HG03108 (cell line): Measurements from ENCODE around the gene SPRED1.

Source experiments
- ATAC-seq: cut with Tn5 transposase; IDR thresholded peaks from one replicate; pipeline ENCODE4 v1.9.1; 2021; ENCODE audit warnings: moderate library complexity; ENCODE audit not compliant: unreplicated experiment

Gene SPRED1

GRCh38 chr15:38252481-38253350 lies at the start of gene SPRED1:
Gene SPRED1, plus strand, starts transcription at chr15:38252836. Its CDS starts 350 bp downstream, at chr15:38253186.
- peak; percentile 20 for ATAC-seq

GRCh38 chr15:38205526-38206272 lies 46.9 kb upstream of the SPRED1 start:
- no peak for ATAC-seq

GRCh38 chr15:38207621-38208020 lies 45.0 kb upstream of the SPRED1 start:
- ATAC-seq, result no peak

- no peak for ATAC-seq
Measured at GRCh38 chr15:38208206-38208605, 44.4 kb upstream of the SPRED1 start.

- no peak for ATAC-seq
Measured at GRCh38 chr15:38208779-38209178, 43.9 kb upstream of the SPRED1 start.

- no peak for ATAC-seq
Measured at GRCh38 chr15:38211249-38211648, 41.4 kb upstream of the SPRED1 start.

GRCh38 chr15:38211811-38212210 lies 40.8 kb upstream of the SPRED1 start:
- no peak for ATAC-seq

- ATAC-seq, result no peak
Measured at GRCh38 chr15:38212729-38213351, 39.8 kb upstream of the SPRED1 start.

GRCh38 chr15:38213356-38213755 lies 39.3 kb upstream of the SPRED1 start:
- ATAC-seq, result no peak

- no peak for ATAC-seq
Measured at GRCh38 chr15:38215707-38216106, 36.9 kb upstream of the SPRED1 start.

- ATAC-seq, result no peak
Measured at GRCh38 chr15:38216763-38217162, 35.9 kb upstream of the SPRED1 start.

GRCh38 chr15:38217191-38217595 lies 35.4 kb upstream of the SPRED1 start:
- ATAC-seq, result no peak

- ATAC-seq, result no peak
Measured at GRCh38 chr15:38217788-38218609, 34.6 kb upstream of the SPRED1 start.

GRCh38 chr15:38220606-38221273 lies 31.9 kb upstream of the SPRED1 start:
- no peak for ATAC-seq

- no peak for ATAC-seq
Measured at GRCh38 chr15:38224486-38224885, 28.1 kb upstream of the SPRED1 start.

- ATAC-seq, result no peak
Measured at GRCh38 chr15:38225381-38225780, 27.3 kb upstream of the SPRED1 start.

GRCh38 chr15:38226608-38227266 lies 25.9 kb upstream of the SPRED1 start:
- no peak for ATAC-seq

GRCh38 chr15:38227941-38228340 lies 24.7 kb upstream of the SPRED1 start:
- no peak for ATAC-seq

GRCh38 chr15:38228618-38229017 lies 24.0 kb upstream of the SPRED1 start:
- no peak for ATAC-seq
